Stimulated activated CD8-positive, alpha-beta memory T cell treated with anti-CD3 and anti-CD28 coated beads, Interleukin-7, amount 100 ng/mL, for 48 hours (primary cell): ENCODE results near the gene U2SURP.
"Not testable (repeated sequence)": the region's sequence is repeated elsewhere in the genome, so short reads cannot be mapped to it uniquely, and the experiment has no call there.

Experiments
- DNase-seq, 2 donors: peaks; one replicate each; pipeline ENCODE4 v3.0.0-alpha.2; 2020; ENCODE audit warnings: low read depth in 1 of 2; ENCODE audit errors: extremely low read depth in 1 of 2

The U2SURP gene

DNA sequence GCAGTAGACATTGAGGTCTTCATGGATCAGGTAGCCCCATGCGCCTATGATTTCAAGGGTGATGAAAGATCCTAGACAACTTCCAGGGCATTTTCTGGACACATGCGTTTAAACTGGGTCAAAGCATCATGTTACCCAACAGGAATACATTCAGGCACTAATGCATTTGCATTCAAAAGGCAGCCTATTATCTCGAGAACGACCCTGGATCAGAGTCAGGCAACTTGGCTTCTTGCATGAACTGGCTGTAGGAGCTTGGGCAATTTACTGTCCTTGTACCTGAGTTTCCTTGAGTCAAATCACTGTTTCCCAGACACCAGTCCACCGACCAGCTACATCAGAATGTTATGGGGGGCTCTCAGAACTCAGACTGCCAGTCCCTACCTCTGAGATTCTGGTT is 66.7 kb downstream of the U2SURP start:
- DNase-seq, result no peak

DNA sequence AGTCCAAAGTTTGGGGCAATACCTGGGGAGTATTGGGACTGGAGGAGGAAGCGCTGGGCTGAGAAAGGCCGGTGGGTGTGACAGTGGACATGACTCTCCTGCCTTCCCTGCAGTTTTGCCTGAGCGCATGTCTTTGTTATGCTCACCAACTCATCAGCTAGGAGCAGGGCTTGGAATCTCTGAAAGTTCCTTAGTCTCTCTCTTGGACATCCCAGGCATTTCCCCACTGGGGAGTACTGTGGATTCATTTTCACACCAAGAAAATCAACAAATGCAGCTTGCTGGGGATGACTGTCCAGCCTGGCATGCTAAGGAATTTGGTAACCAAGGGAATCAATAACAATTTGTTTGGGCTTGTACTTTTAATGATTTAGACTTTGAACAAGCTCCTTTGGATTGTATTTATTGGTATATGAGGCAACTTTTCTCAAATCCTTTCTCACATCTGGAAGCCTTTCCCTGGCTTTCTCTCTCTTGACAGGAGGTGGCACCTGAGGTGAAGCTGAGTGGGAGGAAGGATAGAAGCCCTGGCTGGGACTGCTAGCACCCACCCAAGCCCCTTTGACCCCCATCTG is 69.7 kb downstream of the U2SURP start:
- no peak for DNase-seq

DNA sequence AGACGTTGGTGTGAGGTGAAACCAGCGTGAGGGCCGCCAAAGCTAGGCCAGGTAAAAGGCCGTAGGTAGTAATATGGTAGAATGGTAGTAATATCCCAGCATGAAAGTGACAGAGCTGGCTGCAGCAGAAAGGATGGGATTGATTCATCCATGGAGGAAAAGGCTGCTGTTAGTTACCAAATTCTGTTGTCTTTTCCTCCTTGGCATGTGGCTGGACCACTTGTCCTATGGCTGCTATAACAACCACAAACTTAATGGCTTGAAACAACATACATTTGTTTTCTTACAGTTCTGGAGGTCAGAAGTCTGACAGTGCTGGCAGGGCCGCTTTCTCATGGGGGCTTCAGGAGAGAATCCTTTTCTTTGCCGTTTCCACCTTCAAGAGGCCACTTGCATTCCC is 70.4 kb downstream of the U2SURP start:
- DNase-seq, result no peak

DNA sequence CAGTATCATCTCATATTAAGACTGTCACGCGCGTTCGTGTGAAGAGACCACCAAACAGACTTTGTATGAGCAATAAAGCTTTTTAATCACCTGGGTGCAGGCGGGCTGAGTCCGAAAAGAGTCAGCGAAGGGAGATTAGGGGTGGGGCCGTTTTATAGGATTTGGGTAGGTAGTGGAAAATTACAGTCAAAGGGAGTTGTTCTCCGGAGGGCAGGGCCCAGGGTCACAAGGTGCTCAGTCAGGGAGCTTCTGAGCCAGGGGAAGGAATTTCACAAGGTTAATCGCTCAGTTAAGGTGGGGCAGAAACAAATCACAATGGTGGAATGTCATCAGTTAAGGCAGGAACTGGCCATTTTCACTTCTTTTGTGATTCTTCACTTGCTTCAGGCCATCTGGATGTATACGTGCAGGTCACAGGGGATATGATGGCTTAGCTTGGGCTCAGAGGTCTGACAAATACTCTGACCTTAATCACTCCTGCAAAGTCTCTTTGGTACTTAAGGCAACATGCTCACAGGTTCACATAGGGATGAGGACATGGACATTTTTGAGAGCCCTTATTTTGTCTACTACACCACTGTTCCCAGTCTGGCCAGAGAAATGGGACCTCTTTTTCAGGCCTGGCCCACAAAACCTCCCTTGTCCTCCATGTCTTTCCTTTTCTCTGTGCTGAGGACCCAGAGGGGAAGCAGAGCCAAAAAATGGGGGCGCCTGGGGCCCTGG is 71.1 kb downstream of the U2SURP start:
- not testable (repeated sequence) for DNase-seq

DNA sequence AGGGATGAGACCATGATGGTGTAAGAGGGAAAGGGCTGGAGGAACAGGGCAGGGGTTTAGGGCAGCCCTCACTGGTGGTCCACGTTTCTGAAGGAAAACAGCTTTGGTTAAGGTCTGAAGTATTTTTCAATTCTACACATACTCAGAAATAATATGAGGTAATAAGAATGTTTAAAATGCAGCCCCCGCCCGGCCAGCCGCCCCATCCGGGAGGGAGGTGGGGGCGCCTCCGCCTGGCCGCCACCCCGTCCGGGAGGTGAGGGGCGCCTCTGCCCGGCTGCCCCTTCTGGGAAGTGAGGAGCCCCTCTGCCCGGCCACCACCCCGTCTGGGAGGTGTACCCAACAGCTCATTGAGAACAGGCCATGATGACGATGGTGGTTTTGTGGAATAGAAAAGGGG is 72.2 kb downstream of the U2SURP start:
- not testable (repeated sequence) for DNase-seq

DNA sequence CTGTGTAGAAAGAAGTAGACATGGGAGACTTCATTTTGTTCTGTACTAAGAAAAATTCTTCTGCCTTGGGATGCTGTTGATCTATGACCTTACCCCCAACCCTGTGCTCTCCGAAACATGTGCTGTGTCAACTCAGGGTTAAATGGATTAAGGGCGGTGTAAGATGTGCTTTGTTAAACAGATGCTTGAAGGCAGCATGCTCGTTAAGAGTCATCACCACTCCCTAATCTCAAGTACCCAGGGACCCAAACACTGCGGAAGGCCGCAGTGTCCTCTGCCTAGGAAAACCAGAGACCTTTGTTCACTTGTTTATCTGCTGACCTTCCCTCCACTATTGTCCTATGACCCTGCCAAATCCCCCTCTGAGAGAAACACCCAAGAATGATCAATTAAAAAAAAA is 72.6 kb downstream of the U2SURP start:
- DNase-seq, result not testable (repeated sequence)

DNA sequence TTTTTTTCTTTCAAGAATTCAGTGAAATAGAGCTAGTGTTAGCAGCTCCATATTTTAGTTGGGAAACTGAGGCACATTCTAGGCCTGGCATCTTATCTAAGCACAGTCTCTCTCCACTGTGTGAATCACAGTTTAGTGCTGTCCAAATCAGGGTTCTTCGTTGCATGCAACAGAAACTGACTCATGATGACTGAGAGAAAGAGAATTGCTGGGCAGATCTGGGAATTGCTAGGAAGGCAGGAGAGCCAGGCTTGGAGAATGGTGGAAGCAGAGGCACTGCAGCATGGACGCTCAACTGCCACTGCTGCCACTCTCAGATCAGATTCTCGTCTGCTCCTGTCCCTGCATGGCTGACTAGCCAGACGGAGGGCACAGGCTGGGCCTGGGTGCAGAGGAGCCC is 77.5 kb downstream of the U2SURP start:
- DNase-seq, result no peak

DNA sequence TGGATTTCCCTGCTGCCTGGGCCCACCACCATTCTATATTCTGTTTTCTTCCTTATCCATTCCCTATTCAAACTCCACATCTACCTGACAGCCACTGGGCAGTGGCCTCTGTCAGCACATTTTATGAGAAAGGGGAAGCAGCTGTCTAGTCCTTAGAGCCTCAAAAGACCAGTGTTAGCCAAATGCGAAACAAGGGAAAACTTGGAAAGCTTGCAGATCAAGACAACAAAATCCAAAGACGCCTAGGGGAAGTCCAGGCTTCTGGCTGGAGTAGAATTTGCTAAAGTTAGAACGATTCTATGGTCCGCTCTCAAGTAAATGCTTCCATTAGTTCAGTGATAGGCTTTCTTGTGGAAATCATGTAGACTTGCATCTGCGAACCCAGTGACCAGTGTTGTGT is 78.8 kb downstream of the U2SURP start:
- DNase-seq, result no peak

DNA sequence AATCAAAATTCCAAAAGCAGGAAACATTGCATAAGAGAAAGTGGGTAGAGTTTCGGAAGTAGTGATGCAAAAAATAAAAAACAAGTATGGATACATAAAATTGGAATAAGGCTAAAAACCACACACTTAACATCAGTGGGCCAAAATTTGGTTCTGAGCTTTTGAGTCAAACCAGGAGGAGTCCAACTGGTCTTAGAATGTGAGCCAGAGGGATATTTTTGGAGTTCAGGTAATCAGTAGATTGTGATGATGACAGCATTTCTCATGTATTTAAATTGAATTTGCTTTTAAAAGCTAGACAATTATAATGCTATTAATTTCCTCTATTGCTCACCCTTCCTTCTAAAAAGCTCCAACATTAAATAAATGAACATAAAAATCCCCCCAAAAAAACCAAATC is 80.0 kb downstream of the U2SURP start:
- no peak for DNase-seq

DNA sequence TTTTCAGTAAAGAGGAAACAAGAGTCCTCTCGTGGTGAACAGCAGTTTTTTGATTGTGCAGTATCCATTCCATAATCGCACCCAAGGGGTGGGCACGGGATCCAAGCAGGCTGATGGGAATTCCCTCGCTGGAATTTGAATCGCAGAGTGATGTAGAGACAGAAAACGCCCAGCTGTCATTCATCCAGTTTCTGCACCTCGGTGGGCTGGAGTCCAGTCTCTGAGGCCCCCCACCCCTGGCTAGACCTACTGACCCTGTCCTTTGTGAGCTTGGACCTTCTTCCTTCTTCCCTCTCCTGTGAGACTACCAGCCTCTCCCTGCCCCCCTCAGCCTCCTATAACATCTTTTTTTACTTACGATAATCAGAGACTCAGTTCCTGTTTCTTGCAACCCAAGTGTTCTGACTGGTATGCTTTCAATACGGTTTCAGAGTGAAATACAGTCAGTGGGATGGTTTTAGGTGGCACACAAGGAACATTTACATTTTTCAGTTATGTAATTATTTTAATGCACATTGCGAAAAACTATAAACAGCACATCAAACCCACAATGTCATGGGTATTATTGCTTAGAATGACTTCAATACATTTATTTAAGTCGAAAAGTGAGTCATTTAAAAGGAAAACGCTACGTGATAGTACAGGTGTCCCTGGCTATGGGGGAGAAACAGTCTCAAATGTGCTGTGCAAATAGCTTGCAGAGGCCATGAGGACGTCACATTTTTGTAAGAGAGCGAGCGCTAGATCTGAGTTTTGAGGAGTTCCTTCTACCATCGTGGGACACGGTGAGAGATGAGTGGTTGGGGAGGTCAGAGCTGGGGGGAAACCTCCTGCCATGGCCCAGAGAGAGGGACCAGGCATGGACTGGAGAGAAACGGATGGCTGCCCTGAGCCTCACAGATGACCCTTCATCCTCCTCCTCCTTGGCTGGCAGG is 80.7 kb downstream of the U2SURP start:
- DNase-seq, result peak in 1 of 2 donors; percentile 4

DNA sequence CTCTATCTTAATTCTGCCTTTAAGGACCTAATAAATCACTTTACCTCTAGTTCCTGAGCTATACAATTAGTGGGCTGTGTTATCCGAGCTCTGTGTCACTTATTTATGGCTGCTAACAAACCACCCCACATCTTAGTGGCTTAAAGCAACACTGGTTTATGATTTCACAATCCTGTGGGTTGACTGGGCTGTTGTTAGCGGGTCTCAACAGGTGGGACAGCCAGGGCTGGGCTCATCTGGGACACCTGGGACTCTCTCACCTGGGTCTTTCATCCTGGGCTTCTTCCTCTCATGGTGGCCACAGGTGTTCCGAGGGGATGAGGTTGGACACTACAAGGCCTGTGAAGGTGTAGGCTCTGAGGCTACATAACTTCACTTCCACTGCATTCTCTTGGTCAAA is 82.4 kb downstream of the U2SURP start:
- DNase-seq, result no peak

DNA sequence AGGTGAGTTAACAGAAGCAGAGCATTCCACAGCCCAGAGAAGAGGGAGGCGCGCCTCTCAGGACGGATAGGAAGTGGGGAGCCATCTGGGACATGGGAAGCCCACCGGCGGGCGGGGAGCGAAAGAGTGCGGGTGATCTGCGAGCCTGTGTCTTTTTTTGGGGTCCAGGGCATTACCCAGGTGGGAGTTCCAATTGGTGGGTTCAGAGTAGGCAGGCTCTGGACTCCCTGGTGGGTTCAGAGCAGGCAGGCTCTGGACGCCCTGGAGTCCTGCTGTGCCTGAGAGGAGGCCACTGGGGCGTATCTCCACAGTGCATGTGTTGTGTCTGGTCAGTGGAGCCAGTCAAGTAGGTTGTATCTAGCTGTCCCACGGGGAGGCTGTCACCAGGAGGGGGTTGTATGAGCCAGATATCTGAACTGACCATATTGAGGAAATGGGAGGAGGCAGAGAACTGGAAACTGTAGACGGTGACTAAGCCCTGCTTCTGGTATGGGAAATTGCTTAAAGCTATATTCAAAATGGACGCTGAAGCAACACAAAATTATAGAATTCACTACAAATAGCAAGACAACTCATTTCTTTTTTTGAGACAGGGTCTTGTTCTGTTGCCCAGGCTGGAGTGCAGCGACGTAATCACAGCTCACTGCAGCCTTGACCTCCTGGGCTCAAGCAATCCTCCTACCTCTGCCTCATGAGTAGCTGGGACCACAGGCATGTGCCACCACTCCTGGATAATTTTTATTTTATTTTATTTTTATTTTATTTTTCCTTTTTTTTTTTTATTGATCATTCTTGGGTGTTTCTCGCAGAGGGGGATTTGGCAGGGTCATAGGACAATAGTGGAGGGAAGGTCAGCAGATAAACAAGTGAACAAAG is 83.7 kb downstream of the U2SURP start:
- DNase-seq, result peak in 1 of 2 donors; percentile 2

DNA sequence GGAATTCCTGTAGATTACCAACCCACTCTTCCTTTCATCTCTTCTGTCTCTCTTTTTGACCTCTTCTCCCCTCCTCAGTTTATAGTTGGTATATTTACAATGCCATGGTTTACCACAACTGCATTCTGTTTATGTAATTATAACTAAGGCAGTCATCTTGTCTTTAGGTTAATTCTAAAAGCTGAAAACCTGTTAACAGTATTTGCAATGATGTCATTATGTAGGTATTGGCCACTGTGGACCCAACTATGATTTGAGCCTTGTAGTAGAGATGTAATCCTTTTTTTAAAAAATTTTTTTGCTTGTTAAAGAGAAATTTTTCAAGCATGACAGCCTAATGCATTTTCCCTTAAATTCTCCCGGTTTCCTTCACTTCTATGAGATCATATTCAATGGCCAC is 87.5 kb downstream of the U2SURP start:
- DNase-seq, result no peak

DNA sequence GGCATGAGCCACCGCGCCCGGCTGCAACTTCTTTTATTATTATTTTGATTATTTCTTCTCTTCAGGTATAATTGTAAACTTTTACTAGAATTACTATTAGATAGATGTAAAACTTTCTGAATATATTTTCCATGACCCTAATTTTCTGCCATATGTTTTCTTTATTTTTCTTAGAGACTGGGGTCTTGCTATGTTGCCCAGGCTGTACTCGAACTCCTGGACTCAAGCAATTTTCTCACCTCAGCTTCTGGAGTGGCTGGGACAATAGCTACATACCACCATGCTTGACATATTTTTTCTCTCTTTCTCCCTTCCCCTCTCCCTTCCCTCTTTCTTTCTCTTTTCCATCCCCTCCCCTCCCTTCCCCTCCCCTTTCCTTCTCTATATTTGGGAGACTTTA is 88.6 kb downstream of the U2SURP start:
- no peak for DNase-seq

DNA sequence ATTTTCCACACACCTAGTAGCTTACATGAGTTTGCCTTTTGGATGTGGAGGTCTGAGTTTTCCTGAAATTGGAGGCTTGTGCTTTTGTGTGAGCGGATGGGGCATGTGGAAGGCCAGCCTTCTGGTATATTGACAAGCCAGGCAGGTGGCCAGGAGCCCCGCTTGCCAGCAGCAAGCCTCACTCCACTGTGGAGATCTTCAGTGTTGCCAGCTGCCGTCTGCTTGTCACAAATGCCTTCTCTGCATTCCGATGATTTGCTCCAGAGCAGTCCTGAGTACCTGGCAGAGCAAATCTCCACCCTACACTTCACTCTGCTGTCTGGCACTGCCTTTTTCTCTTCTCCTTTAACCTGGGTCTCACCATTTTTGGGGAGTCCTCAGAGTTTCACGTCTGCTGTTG is 89.1 kb downstream of the U2SURP start:
- DNase-seq, result no peak

DNA sequence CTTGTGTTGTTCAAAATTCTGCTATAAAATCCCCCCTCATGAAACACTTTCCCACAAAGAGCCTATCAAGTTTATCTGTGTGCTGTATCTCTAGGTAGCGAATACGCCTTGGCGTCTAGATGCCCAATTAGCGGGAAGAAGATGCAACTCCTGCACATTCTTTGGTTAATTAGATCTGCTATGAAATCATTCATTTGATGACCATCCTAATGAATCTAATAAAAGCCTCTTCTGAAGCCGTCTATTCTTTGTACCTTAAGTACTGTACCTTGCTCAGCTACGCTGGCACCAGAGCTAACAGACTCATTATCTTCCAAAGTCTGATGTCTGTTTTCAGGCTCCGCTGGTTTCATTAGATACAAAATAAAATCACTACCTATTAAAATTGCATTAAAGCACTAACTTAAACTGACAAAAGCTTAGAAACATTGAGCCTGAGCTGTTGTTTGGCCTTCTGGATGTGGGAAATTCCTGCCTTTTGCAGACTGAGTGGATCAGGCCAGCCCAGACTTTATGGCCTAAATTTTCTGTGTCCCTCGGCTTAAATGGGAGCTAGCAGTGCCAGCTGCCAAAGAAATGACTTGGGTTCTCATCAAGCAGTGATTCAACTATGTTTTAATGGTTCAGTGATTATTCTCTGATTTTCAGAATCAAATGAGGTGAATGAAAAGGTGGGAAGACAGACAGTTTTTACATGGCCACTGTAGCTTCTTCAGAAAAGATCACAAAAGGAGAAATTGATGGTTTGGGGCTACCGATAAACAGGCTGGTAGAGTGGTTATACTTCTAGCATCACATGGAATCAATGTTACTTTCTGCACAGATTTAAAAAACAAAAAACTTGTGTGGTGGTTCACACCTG is 89.8 kb downstream of the U2SURP start:
- DNase-seq, result no peak

DNA sequence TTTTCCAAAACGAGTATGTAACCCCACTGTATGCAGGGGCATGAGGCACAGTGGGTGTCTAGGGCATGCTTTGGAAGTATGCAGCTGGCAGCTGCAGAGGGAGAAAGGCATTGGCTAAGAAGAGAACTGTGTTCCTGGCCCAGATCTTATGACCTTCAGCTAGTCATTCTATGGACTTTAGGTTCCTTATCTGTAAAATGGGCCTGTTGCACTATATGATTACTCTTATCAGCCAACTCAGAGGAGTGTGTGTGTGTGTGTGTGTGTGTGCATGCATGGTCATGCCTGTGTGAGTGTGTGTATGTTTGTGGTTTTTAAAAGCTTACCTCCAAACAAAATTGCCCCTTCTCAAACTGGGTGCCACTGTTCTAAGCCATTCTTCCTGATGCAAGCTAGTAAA is 90.8 kb downstream of the U2SURP start:
- DNase-seq, result no peak

DNA sequence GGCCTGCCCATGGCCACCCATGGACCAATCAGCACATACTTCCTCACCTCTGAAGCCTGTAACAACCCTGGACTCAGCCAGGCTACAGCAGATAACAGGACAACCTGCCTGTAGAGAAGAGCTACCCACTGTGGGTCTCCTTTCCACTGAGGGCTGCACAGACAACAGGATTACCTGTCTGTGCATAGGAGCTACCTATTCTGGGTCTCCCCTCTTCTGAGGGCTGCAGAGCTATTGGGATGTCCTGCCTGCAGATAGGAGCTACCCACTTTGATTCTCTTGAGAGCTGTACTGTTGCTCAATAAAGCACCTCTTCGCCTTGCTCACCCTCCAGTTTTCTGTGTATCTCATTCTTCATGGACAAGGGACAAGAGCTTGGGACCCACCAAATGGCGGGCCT is 94.4 kb downstream of the U2SURP start:
- no peak for DNase-seq

DNA sequence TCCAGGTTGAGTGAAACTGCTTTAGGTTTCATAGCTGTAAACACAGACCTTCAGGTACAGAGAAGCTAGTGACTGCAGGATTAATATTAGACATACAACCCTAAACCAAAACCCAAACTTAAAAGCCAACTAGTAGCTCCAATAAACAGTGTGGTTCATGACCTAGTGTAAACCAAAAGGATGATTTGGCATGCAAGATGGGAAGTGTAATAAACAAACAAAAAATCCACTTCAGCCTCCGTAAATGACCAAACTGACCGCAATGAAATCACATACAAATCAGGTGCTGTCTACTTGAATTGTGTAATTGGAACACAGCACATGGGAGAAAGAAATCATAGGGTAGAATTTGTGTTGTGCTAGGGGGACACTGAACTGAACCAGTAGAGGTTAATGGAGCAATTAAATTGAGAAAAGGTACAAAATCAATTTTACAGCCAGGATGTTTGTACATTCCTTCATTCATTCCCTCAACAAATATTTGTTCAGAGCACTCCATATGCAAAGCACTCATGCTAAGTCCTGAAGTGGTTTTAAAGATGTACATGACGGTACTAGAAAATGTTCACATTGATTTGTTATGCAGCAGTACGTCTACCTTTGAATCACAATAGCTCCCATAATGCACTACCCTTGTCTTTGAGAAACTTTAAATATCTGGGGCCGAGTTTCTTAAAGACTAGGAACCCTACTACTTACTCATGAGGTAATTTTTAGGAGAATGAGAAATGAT is 96.8 kb downstream of the U2SURP start:
- no peak for DNase-seq
